Hepatocyte (in vitro differentiated cells): ENCODE data around the gene DSCAML1.

Source experiments
- CTCF ChIP-seq: fragments of 200-600 bp; sonication (generic); IDR thresholded peaks from 2 replicates; pipeline ENCODE4 v1.5.1; 2016; ENCODE audit warnings: antibody characterized with exemption, mild to moderate bottlenecking; ENCODE audit not compliant: poor library complexity
- EZH2 ChIP-seq: fragments of 200-600 bp; sonication (generic); IDR thresholded peaks from 2 replicates; pipeline ENCODE4 v1.6.1; 2016; ENCODE audit warnings: antibody characterized with exemption, mild to moderate bottlenecking, borderline replicate concordance

- TF ChIP-seq CTCF (no peak), EZH2 (no peak)
Observed at GRCh38 chr11:117792992-117793391, 4.0 kb downstream of the DSCAML1 start.
